Measurements from ENCODE around the gene SESN1. TPM values are rescaled to one million over a fixed set of nuclear protein-coding genes. Genes with fewer than 3 reads are reported as not detected.
"Not testable (repeated sequence)": the region's sequence is repeated elsewhere in the genome, so short reads cannot be mapped to it uniquely, and the experiment has no call there.

The SESN1 gene
- total RNA-seq, 1 experiment from 2014 or later = 17.5 TPM

DNA sequence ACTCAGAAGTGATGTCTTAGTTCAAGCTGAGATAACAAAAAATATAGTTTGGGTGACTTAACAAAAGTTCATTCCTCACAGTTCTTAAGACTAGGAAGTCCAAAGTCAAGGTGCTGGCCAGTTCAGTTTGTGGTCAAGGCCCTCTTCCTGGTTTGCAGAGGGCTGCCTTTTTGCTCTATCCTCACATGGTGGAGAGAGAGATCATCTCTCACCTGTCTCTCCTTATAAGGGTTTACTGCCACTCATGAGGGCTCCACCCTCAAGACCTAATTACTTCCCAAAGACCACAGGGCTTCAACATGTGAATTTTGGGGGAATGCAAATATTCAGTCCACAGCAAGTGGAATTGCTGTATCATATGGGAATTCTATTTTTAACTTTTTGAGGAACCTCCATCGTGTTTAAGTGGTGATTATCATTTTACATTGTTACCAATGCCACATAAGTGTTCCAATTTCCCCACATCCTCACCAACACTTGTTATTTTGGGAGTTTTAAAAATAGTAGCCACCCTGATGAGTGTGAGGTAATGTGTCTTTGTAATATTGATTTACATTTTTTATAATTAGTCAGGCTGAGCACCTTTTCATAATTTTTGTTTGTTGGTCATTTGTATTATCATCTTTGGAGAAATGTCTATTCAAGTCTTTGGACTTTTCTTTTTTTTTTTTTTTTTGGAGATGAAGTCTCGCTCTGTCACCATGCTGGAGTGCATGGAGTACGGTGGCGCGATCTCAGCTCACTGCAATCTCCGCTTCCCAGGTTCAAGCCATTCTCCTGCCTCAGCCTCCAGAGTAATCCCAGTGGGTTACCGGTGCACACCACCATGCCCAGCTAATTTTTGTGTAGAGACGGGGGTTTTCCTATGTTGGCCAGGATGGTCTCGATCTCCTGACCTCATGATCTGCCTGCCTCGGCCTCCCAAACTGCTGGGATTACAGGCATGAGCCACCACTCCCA, 112.2 kb downstream of the SESN1 start:
- H2AK5ac ChIP-seq (ENCODE audit: insufficient read length, low read length) = no peak overlapping the region
- H3K9ac ChIP-seq (ENCODE audit: extremely low read depth, insufficient read length, low read length) = no peak overlapping the region
- H3K4me1 Mint-ChIP-seq = no peaks in the 10 kb centered on the region
- no peak overlapping the region for H2BK12ac ChIP-seq (ENCODE audit: insufficient read length, low read depth, low read length)
- no peaks in the 10 kb centered on the region; the same call in 1 of the 2 replicates for H3K27me3 Mint-ChIP-seq (ENCODE audit: low read depth)
- H4K5ac ChIP-seq (ENCODE audit: insufficient read length, low read depth, low read length) = no peak overlapping the region
- H2BK5ac ChIP-seq (ENCODE audit: insufficient read length, low read length) = no peak overlapping the region
- no peaks in the 10 kb centered on the region for H3K79me1 ChIP-seq (ENCODE audit: insufficient read depth, low read depth, low read length, poor library complexity, severe bottlenecking)
- no peak overlapping the region for H3T11ph ChIP-seq (ENCODE audit: low read length)
- WGBS (ENCODE audit: extremely low coverage, insufficient read length, low lambda C conversion rate) = no CpG with 5 or more reads among the region's 10 CpGs
- H4K20me1 ChIP-seq (ENCODE audit: control insufficient read depth, insufficient read depth, insufficient read length) = no peaks in the 10 kb centered on the region
- peaks cover 0 to 11% (median 0%) of the 10 kb centered on the region in 3 experiments; a peak in 2 of 7 replicates for H3K36me3 Mint-ChIP-seq (ENCODE audit: insufficient read depth in 1 of 3, low read depth in 3 of 3)
- no peak overlapping the region for H4K91ac ChIP-seq (ENCODE audit: insufficient read length, low read depth, low read length)
- H3K4me3 Mint-ChIP-seq = no peak overlapping the region
- TF ChIP-seq, protein P1, sequence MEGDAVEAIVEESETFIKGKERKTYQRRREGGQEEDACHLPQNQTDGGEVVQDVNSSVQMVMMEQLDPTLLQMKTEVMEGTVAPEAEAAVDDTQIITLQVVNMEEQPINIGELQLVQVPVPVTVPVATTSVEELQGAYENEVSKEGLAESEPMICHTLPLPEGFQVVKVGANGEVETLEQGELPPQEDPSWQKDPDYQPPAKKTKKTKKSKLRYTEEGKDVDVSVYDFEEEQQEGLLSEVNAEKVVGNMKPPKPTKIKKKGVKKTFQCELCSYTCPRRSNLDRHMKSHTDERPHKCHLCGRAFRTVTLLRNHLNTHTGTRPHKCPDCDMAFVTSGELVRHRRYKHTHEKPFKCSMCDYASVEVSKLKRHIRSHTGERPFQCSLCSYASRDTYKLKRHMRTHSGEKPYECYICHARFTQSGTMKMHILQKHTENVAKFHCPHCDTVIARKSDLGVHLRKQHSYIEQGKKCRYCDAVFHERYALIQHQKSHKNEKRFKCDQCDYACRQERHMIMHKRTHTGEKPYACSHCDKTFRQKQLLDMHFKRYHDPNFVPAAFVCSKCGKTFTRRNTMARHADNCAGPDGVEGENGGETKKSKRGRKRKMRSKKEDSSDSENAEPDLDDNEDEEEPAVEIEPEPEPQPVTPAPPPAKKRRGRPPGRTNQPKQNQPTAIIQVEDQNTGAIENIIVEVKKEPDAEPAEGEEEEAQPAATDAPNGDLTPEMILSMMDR (conservative IDR thresholded peaks at IDR 0.05) = no peak
- H3K23me2 ChIP-seq (ENCODE audit: insufficient read length, low read depth, low read length, poor library complexity, severe bottlenecking) = no peaks in the 10 kb centered on the region
- no peak overlapping the region for H3K4me2 ChIP-seq (ENCODE audit: insufficient read depth, insufficient read length, low read length)
- DNase-seq = no peak
- no peak overlapping the region for H2BK15ac ChIP-seq (ENCODE audit: low read depth, low read length)
- no peak overlapping the region for H3K23ac ChIP-seq (ENCODE audit: insufficient read length, low read depth, low read length)
- no peak overlapping the region for H3K14ac ChIP-seq (ENCODE audit: insufficient read depth, low read length)
- no peaks in the 10 kb centered on the region for H3K4me1 ChIP-seq (ENCODE audit: insufficient read depth, low read length)
- no peak overlapping the region for H2BK20ac ChIP-seq (ENCODE audit: low read depth, low read length, poor library complexity, severe bottlenecking)
- no peak overlapping the region for H2AFZ ChIP-seq (ENCODE audit: low read length)
- peaks cover 8 to 13% of the 10 kb centered on the region in 2 experiments; a peak in 3 of 5 replicates for H3K9me3 Mint-ChIP-seq
- H2BK120ac ChIP-seq (ENCODE audit: low read depth, low read length, poor library complexity, severe bottlenecking) = no peak overlapping the region
- no peak overlapping the region for H3K18ac ChIP-seq (ENCODE audit: insufficient read length, low read depth, low read length)
- no peaks in the 10 kb centered on the region for H3K79me2 ChIP-seq (ENCODE audit: insufficient read depth, low read length)
- H3K27ac ChIP-seq (ENCODE audit: insufficient read length, low read depth, low read length) = no peak overlapping the region
- H4K8ac ChIP-seq (replicated peaks; ENCODE audit: insufficient read length, low read depth, low read length) = no peak overlapping the region
- H3K4ac ChIP-seq (ENCODE audit: low read depth, low read length) = no peak overlapping the region
- no peak overlapping the region for H3K27ac Mint-ChIP-seq
- H3K56ac ChIP-seq (ENCODE audit: insufficient read length, low read depth, low read length) = no peak overlapping the region
- H3K9me3 ChIP-seq (ENCODE audit: control insufficient read depth, low read depth, low read length) = no peaks in the 10 kb centered on the region
- H3K27me3 ChIP-seq (ENCODE audit: insufficient read depth, low read length) = no peaks in the 10 kb centered on the region

DNA sequence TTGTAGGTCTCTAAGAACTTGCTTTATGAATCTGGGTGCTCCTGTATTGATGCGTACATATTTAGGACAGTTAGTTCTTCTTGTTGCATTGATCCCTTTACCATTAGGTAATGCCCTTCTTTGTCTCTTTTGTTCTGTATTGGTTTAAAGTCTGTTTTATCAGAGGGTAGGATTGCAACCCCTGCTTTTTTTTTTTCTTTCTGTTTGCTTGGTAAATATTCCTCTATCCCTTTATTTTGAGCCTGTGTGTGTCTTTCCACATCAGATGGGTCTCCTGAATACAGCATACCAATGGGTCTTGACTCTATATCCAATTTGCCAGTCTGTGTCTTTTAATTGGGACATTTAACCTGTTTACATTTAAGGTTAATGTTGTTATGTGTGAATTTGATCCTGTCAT, 116.0 kb downstream of the SESN1 start:
- H3K4me3 Mint-ChIP-seq; H3K4me1 Mint-ChIP-seq; H3K27ac ChIP-seq (ENCODE audit: insufficient read length, low read depth, low read length); H3K4me2 ChIP-seq (ENCODE audit: insufficient read depth, insufficient read length, low read length); H2AK5ac ChIP-seq (ENCODE audit: insufficient read length, low read length); H3K79me1 ChIP-seq (ENCODE audit: insufficient read depth, low read depth, low read length, poor library complexity, severe bottlenecking); H3K27ac Mint-ChIP-seq; H3T11ph ChIP-seq (ENCODE audit: low read length); H4K20me1 ChIP-seq (ENCODE audit: control insufficient read depth, insufficient read depth, insufficient read length); H3K9me3 ChIP-seq (ENCODE audit: control insufficient read depth, low read depth, low read length); H3K23me2 ChIP-seq (ENCODE audit: insufficient read length, low read depth, low read length, poor library complexity, severe bottlenecking); H2AFZ ChIP-seq (ENCODE audit: low read length); H3K9ac ChIP-seq (ENCODE audit: extremely low read depth, insufficient read length, low read length); H2BK5ac ChIP-seq (ENCODE audit: insufficient read length, low read length); H4K5ac ChIP-seq (ENCODE audit: insufficient read length, low read depth, low read length); H4K91ac ChIP-seq (ENCODE audit: insufficient read length, low read depth, low read length); H3K4me1 ChIP-seq (ENCODE audit: insufficient read depth, low read length); H3K18ac ChIP-seq (ENCODE audit: insufficient read length, low read depth, low read length); DNase-seq; H2BK12ac ChIP-seq (ENCODE audit: insufficient read length, low read depth, low read length); H3K56ac ChIP-seq (ENCODE audit: insufficient read length, low read depth, low read length); H2BK120ac ChIP-seq (ENCODE audit: low read depth, low read length, poor library complexity, severe bottlenecking); H4K8ac ChIP-seq (replicated peaks; ENCODE audit: insufficient read length, low read depth, low read length); H3K79me2 ChIP-seq (ENCODE audit: insufficient read depth, low read length); H3K27me3 Mint-ChIP-seq (ENCODE audit: low read depth); H3K14ac ChIP-seq (ENCODE audit: insufficient read depth, low read length); H3K27me3 ChIP-seq (ENCODE audit: insufficient read depth, low read length); H3K4ac ChIP-seq (ENCODE audit: low read depth, low read length); H2BK20ac ChIP-seq (ENCODE audit: low read depth, low read length, poor library complexity, severe bottlenecking); H3K23ac ChIP-seq (ENCODE audit: insufficient read length, low read depth, low read length); H2BK15ac ChIP-seq (ENCODE audit: low read depth, low read length): not testable (repeated sequence)
- peaks cover 0 to 17% (median 3%) of the 10 kb centered on the region in 3 experiments; a peak in 4 of 7 replicates for H3K36me3 Mint-ChIP-seq (ENCODE audit: insufficient read depth in 1 of 3, low read depth in 3 of 3)
- WGBS (ENCODE audit: extremely low coverage, insufficient read length, low lambda C conversion rate) = no CpG with 5 or more reads among the region's 1 CpG
- H3K9me3 Mint-ChIP-seq = peaks cover 14 to 20% of the 10 kb centered on the region in 2 experiments; a peak in 4 of 5 replicates

All from H9 (cell line).